Measurements from ENCODE around the gene ATOSB. TPM values are rescaled to one million over a fixed set of nuclear protein-coding genes. Genes with fewer than 3 reads are reported as not detected.
A peak's percentile ranks its signal among the peaks of the same experiment; 100 is the strongest.

The ATOSB gene
- total RNA-seq, 1 experiment from 2014 or later, result 6.4 TPM

DNA sequence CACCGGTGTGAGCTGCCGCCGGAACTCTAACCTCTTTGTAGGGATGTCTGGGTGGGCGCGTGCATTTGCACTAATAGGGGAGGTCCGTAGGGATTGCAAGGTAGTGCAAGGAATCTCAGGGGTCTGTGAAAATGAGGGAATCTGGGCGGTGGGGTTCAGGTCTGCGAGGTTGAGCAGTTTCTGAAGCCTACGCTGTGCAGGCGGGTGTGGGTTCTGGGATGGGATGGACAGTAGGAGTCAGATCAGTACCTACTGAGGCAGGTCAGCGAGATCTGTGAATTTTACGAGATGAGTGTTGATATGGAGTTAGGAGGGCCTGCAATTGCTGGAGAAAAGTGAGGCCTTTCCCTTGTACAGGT, 856 bp upstream of the ATOSB start:
- in situ Hi-C loops (cut with HindIII; ENCODE audit: low pct_unique_long_range_greater_than_20kb, low sequenced_read_pairs), result no loop called here

DNA sequence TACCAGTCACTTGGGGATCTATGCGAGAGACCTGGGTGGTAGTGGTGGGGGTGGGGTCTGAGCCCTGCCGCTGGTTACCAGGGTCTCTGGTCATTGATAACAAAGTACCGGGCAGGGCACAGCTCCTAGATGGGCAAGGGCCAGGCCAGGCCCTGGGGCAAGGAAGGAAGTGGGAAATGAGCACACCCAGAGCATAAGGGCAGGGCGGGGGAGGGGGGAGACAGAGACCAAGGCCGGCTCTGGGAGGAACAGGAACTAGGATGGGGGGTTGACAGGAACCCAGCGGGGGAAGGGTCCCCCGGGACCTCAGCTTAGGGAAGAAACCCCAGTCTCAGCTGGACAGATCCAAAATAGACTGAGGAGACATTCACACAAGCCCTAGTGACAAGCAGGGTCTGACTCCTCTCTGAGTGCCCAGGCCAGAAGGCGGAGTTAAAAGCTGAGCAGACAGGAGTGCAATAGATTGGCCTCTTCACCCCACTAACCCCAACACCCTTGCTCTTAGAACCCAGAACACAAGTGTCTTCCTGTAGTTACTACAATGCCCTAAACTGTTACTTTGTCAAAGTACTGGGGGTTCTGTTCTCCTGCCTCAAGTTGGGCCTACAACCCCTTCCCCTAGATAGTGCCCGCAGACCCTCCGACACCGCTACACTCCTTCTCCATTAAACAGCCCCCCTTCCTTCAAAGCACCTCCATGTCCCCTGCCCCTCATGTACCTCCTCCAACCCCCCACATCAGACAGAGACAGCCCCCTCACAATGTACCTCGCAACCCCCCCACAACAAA, 628 bp downstream of the ATOSB start:
- DNase-seq (ENCODE audit: low read depth), result peak; percentile 38
- in situ Hi-C loops (cut with HindIII; ENCODE audit: low pct_unique_long_range_greater_than_20kb, low sequenced_read_pairs), result no loop called here

More for the DNA sequence above, 856 bp upstream of the ATOSB start:
- no peak for DNase-seq (ENCODE audit: low read depth)

DNA sequence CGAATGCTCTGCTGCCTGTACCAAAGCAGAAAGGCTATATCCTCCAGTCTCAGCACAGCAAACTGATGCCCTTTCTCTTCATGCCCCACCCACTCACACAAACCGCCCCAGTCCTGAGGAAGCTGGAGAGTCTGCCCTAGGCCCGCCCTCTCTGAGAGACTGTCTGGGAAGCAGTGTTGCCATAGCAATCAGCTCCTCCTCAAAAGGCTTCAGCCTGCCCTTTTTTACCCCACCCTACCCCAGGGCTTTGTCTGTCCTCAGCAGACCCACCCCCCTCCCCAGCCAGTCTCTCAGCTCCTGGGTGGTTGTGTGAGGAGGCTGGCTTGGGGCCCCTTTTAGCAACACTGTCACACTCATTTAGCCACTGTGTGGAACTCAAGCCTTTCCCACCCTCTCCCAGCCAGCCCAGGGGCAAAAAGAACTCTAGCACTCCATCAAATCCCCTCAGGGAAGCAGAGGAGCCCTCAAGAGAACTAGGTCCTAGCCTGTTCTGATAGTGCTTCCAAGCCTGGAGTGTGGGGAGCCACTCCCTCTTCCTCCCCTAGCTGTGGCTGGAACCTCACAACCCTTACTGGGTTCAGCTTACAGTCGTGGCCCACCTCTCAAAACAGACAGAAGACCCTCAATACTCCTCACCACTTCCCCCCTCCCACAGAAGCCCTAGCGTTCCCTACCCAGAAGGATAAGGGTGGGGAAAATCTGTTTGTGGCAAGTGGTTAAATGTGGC, 1.4 kb downstream of the ATOSB start:
- in situ Hi-C loops (cut with HindIII; ENCODE audit: low pct_unique_long_range_greater_than_20kb, low sequenced_read_pairs), result no loop called here
- DNase-seq (ENCODE audit: low read depth), result peak; percentile 92

DNA sequence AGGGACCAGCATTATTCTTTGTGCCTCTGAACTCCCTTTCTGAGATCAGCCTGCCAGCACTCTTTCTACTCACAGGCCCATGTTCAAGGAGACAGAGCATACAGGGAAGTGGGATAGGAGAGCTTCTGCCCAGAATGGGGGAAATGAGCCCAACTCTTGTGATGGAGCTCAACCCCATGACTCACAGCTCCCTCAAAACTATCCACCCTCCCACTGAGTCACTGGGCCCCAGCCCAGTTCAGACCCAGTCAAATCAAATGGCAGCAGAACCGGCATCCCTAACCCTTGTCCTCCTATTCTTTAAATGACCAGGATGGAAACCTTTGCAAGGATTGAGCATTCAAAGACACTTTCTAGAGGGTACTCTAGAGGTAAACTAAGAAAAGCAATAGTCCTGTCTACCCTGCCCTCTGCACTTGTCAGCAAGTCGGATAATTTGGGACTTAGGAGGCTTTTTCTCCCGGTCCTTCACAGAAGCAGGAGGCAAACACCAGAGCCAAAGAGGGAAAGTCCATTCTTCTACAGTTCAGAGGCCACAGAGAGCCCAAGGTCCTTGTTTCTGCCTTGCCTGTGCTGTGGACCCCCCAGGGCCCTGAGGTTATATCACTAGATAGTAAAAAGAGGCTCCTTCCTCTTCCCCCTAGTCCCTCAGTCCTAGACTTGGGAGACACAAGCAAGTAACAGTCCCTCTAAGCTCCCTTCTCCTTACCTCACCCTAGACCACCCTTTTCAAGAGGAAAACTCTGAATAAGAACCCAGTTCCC, 3.2 kb downstream of the ATOSB start:
- no peak for DNase-seq (ENCODE audit: low read depth)

DNA sequence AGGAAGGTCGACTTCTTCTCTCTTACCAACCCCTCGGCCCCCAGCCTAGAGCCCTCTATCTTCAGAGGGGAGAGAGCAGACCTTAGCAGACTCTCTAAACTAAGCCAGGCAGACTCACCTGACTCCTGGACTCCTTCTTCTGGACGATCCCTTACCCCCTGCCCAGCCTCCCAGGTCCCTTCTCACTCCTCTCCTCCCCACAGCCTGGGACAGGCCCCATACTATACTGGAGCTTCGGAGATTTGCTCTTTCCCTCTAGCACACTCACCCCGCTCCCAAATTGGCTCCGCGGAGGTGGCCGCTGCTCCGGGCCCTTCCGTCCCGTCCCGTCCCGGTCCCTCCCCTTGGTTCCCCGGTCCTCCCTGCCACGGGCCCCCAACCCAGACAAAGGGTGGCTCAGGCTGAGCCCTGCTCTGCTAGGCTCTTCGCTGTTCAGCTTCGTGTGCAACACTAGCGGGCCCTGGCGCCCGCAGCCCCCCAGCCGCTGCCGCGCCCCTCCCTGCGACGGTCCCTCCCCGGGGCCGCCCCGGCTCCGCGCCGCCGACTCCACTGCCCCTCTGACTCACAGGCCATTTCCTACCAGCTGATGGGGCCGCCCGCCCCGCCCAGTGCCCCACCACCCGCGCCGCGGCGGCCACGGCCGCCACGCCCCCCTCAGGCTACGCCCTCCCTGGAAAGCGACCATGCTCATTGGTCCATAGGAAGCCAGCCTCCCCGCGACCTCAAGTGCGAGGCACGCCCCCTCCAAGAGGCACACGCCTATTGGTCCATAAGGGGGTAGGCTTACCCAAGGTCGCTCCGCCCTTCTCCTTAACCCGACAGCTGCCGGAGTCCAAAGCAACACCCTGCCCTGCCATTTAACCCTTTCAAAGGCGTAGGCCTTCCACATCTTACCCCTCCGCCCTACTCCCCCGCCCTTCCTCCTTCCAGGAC, 4.4 kb downstream of the ATOSB start:
- in situ Hi-C loops (cut with HindIII; ENCODE audit: low pct_unique_long_range_greater_than_20kb, low sequenced_read_pairs), result no loop called here

More for the DNA sequence above, 3.2 kb downstream of the ATOSB start:
- in situ Hi-C loops (cut with HindIII; ENCODE audit: low pct_unique_long_range_greater_than_20kb, low sequenced_read_pairs), result no loop called here

DNA sequence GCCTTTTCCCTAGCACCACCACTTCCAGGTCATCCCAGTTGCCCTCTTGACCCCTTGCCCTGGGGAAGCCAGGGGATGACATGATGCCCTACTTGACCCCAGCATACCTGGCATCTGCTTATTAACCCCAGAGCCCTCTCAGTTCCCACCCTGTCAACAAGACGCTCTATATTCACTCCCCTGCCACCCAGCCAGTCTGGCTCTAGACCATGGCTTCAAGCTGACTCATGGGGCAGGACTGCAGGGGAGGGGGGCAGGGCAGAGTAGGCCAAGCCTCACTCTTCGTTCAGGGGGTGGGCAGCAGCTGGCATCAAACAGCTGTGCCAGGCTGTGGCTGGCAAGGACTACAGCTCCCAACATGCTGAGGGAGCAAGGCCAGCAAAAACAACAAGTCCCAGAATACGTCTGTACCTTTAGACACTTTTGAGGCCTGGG, 5.3 kb downstream of the ATOSB start:
- peak; percentile 29 for DNase-seq (ENCODE audit: low read depth)
- in situ Hi-C loops (cut with HindIII; ENCODE audit: low pct_unique_long_range_greater_than_20kb, low sequenced_read_pairs), result no loop called here

More for the DNA sequence above, 4.4 kb downstream of the ATOSB start:
- DNase-seq (ENCODE audit: low read depth), result peak; percentile 89

DNA sequence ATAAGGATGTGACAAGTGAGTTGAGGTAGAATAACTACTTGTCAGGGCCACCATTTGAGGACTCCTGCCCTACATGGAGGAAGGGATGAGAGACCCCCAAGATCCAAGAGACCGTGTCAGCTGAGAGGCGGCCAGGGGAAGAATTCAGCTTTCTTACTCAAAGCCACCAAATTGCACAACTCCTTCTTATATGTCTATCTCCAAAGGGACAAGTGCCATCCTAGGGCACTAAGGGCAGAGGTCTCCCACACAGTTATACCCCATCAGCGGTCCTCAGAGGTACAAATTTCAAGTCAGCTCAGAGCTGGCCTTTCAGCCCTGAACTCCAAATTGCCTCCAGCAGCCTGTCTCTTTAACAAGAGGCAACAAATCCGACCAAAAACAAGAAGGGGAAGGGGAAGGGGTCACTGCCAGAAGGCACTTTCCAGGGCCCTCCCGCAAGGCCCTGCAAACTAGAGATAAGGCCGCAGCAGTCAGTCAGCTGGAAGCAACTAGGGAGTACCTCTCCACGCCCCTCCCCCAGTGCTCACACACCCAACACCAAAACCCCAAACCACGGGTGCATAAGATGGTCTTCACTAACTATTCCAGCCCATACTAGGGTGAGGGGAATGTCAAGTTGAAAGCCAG, 6.6 kb downstream of the ATOSB start:
- in situ Hi-C loops (cut with HindIII; ENCODE audit: low pct_unique_long_range_greater_than_20kb, low sequenced_read_pairs), result no loop called here
- no peak for DNase-seq (ENCODE audit: low read depth)

DNA sequence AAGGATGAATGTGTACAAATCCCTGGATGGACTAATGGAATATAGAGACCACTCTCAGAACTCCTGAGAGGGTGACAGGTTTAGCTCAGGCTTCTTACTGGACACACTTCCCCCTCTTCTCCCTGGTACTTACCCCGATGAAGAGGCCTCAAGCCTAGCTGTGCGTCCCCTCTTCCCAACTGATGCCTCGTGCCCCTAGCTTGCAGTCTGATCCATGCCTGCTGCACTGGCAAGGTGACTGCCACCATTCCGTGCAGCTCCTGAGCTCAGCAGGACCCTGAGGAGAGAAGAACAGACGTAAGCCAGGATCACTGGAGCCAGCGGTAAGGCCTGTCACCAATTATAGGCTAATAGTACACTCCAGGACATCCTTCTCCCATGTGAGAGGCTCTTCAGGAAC, 7.2 kb downstream of the ATOSB start:
- no peak for DNase-seq (ENCODE audit: low read depth)
- in situ Hi-C loops (cut with HindIII; ENCODE audit: low pct_unique_long_range_greater_than_20kb, low sequenced_read_pairs), result no loop called here

DNA sequence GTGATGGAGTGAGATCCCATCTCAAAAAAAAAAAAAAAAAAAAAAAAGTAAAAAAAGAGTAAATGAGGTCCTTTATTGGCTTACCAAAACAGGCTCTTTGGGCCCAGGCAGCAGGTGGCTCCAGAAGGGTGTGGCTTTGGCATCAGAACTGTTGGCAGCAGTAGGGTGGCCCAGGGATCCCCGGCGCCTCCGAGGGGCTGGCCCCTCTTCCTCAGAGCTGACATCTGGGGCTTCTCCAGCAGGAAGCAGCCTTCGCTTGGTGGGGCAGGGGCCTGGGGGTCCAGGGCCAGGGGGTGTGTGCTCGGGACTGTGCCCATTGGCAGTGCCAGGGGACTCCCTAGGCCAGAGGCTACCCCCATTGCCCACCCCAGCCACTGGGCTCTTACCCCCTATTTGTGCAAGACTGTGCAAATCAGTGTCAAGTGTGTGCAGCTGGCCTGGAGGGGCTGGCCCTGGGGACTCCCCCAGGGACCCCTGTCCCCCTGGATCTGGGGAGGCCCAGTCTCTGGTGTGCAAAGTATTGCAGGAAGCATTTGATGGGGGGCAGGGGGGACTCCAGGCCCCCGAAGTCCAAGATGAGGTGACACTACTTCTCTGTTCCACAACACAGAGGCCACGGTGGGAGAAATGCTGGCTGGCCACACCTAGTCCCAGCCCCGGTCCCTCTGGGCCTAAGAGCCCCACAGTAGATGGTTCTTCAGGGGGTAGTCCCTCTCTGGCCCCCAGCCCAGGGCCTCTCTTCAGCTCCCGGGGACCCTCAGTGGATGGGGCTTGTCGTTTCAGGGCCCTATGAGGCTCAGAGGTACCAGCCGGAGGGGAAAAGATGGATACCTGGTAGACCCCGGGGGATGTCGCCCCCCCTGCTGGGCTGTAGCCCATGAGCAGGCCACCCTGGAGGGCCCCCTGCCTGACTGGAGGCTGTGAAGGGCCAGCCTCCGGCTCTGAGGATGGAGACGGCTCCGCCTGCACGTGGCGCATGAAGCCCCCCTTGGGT, 8.1 kb downstream of the ATOSB start:
- in situ Hi-C loops (cut with HindIII; ENCODE audit: low pct_unique_long_range_greater_than_20kb, low sequenced_read_pairs), result no loop called here

DNA sequence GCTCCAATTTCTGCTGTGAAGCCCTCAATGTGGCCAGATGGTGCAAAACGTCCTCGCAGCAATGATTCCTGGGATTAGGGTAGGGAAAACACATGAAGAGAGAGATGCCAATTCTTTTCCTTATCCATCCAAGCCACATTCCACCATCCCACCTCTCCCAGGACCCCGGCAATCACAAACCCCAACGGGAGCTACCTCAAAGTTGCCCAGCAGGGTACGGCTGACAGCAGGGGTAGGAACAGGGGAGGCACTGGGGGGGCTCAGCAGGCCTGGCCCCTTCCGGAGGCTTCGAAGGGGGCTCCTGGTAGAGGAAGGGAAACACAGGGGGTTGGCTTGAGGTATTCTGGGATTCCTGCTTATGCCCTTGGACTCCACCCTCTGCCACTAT, 9.3 kb downstream of the ATOSB start:
- no peak for DNase-seq (ENCODE audit: low read depth)
- in situ Hi-C loops (cut with HindIII; ENCODE audit: low pct_unique_long_range_greater_than_20kb, low sequenced_read_pairs), result no loop called here

More for the DNA sequence above, 8.1 kb downstream of the ATOSB start:
- no peak for DNase-seq (ENCODE audit: low read depth)

DNA sequence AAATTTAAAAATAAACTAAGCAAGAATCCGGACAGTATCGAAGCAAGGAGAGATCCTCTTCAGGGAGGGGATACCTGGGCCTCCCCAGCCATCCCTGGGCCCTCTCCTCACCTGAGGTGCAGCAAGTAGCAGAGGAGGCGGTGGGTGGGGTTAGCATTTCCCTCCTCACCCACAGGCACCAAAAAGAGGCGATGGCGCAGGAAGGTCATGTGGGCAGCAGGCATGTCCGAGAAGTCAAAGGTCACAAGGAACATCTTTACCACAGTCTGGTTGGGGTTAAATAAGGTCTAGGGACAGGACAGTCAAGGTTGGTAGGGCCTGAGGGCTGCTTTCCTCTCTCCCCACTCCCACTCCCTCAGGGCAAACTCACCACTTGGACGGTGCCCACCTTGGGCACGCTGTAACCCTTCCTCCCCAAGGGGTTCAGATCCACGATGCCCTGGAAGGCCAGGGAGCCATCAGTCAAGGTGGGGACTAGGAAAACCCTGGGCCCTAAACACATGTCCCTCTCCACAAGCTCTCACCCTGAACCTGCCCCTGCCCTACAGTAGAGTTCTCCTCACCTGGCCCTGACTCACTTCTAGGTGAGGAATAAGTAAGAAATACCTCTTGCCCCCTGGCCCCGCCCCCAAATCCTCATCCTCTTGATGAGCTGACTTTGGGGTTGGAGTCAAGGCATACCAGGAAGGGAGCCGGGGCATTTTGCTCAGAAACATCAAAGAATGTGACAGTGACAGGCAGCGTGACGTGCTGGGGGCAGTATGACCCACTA, 9.9 kb downstream of the ATOSB start:
- in situ Hi-C loops (cut with HindIII; ENCODE audit: low pct_unique_long_range_greater_than_20kb, low sequenced_read_pairs), result no loop called here
- DNase-seq (ENCODE audit: low read depth), result no peak

DNA sequence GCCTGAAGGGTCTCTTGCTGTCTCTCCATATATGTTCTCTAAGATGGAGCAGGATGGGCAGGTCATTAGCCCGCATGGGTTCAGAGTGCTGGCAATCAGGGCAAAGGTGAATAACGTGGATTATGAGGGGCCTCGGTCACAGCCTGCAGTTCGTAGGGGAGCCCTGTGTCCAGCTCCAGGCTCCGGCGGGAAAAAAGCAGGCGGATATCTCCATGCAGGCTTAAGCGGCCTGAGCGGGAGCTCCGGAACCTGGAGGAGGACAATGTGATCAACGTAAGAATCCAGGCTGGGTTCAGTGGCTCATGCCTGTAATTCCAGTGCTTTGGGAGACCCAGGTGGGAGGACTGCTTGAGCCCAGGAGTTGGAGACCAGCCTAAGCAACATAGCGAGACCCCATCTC, 10.5 kb downstream of the ATOSB start:
- DNase-seq (ENCODE audit: low read depth), result no peak
- in situ Hi-C loops (cut with HindIII; ENCODE audit: low pct_unique_long_range_greater_than_20kb, low sequenced_read_pairs), result no loop called here

DNA sequence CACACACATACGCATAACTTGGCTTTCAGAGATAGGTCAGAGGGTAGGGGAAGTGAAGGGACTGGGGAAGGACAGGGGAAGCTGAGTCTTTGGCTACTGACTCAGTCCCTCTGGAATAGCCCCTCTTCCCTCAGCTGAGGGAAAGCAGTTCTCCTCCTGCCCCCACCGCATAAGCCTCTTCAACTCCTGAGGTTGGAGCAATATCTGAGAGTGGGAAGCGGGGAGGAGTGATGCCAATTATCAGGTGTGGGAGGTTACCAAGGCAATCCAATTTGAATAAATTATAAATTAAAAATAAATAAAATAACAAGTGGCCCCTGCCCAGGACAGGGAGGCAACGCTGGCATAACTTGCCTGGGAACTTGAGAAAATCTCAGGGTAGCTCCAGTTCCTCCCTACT, 11.1 kb downstream of the ATOSB start:
- in situ Hi-C loops (cut with HindIII; ENCODE audit: low pct_unique_long_range_greater_than_20kb, low sequenced_read_pairs), result no loop called here
- DNase-seq (ENCODE audit: low read depth), result no peak

DNA sequence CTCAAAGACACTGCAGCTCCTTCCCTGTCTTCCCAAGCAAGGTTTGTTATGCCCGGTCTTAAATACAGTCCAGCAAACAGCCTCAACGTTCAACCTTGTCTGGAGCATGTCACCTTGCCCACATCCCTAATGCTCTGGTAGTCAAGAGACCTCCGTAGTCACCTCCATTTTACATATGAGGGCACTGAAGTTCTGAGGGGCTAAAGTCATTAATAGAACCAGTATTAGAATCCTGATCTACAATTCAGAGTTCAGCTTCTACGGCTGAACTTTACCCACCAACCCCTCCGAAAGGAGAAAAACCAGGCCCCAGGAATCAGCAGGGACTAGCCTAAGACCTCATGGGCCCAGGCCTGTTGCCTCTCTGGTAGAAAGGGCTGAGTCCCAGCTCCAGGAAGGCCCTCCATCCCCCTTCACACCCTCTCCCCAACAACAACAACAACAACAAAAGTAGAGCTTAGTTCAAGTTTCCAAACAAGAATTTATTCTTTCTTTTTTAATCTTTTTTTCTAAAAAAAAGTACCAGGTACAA, 11.9 kb downstream of the ATOSB start:
- in situ Hi-C loops (cut with HindIII; ENCODE audit: low pct_unique_long_range_greater_than_20kb, low sequenced_read_pairs), result no loop called here
- DNase-seq (ENCODE audit: low read depth), result no peak

DNA sequence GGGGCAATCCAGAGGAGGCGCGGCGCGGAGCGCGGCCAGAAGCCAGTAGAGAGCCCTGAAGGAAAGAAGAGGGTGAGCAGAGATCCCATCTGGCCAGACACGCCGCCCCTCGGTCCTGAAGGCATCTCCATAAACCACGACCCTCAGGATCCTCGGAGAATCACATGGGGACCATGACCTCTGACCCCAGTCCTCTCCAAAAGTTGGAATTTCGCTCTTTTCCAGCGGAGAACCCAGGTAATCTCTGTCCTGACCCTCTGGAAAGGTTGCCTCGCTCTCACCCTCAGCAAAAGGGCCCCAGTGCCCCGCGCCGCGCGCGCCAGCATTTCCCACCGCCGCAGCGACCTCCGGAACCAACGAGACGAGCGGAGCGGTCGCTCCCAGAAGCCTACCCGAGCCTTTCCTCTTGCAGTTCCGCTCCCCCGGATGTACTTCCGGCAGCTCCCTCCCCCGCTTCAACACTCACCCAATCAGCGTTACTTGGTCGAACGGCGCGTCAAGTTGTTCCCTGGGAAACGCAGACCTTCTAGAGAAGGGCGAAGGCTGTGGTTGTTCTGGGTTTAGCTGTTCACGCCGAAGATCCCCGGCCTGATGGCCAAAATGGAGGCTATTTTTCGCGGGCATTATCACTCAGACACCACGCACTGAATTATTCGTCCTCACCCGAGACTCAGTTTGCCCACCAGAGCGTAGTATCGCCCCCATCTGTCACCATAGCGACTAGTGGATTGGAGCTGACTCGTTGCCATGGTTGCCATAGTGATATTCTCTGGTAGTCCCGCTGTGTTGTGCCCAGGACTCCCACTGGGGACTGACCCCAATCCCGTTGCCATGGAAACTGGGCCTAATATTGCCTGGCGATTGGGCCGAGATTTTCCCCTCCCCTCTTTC, 12.6 kb downstream of the ATOSB start, which contains the start of gene STOML2:
Gene STOML2, minus strand, starts transcription at position 363 of the 891 bp plus-strand sequence. Its CDS starts 37 bp downstream, at position 326.
- in situ Hi-C loops (cut with HindIII; ENCODE audit: low pct_unique_long_range_greater_than_20kb, low sequenced_read_pairs), result no loop called here
- peak; percentile 89 for DNase-seq (ENCODE audit: low read depth)

Data from Caki2 (cell line).